Tracheal epithelial cell (primary cell): ENCODE measurements around the gene HOXA10. TPM values are rescaled to one million over a fixed set of nuclear protein-coding genes. Genes with fewer than 3 reads are reported as not detected.

Experiments
- total RNA-seq: library from RNA; depleted of rRNA; stranded (reverse); fragments of >200 nt; gene quantifications from 2 replicates; pipeline ENCODE4 v1.2.1, GENCODE V29; 2014

The HOXA10 gene
- total RNA-seq = under 0.01 and 2.2 TPM in 2 replicates

GRCh38 chr7:27173956-27174873, at the start of gene HOXA10:
Gene HOXA10 (minus strand): TSS chr7:27174320. CDS start chr7:27174306, 14 bp downstream.

GRCh38 chr7:27199849-27200760, 26.0 kb upstream of the HOXA10 start, which contains the start of gene HOXA13:
Gene HOXA13 (minus strand): TSS chr7:27200091. CDS start chr7:27200077, 14 bp downstream.

GRCh38 chr7:27185013-27185853, 11.1 kb upstream of the HOXA10 start, which contains the start of gene HOXA11:
Gene HOXA11 (minus strand): TSS chr7:27185232. CDS start chr7:27185144, 88 bp downstream.

GRCh38 chr7:27165089-27165995, 8.8 kb downstream of the HOXA10 start, which contains the start of gene HOXA9:
Gene HOXA9 (minus strand): TSS chr7:27165537. CDS start chr7:27165457, 80 bp downstream.

GRCh38 chr7:27156508-27156898, 17.6 kb downstream of the HOXA10 start, which contains the start of gene HOXA7:
Gene HOXA7 (minus strand): TSS chr7:27156675. CDS start chr7:27156545, 130 bp downstream.

GRCh38 chr7:27151931-27152815, 21.9 kb downstream of the HOXA10 start, which contains the start of gene HOXA3:
Gene HOXA3 (minus strand): TSS chr7:27152583. CDS start chr7:27110640, 41,943 bp downstream.

GRCh38 chr7:27147199-27148030, 26.7 kb downstream of the HOXA10 start, which contains the start of gene HOXA6:
Gene HOXA6 (minus strand): TSS chr7:27147774. CDS start chr7:27147749, 25 bp downstream.

GRCh38 chr7:27143023-27143949, 30.8 kb downstream of the HOXA10 start, which contains the start of gene HOXA5:
Gene HOXA5 (minus strand): TSS chr7:27143681. CDS start chr7:27143607, 74 bp downstream.

GRCh38 chr7:27130540-27131389, 43.4 kb downstream of the HOXA10 start, which contains the start of gene HOXA4:
Gene HOXA4 (minus strand): TSS chr7:27130757. CDS start chr7:27130733, 24 bp downstream.

Other genes with a start within 250 kb of the HOXA10 start
- 0.48 and 0.64 TPM in 2 replicates for gene HOXA1, start 78.3 kb downstream of the HOXA10 start, total RNA-seq
- not detected in 2 replicates for gene HOXA2, start 71.6 kb downstream of the HOXA10 start, total RNA-seq
- gene HOXA4, start 43.6 kb downstream of the HOXA10 start, total RNA-seq = 0.21 and 0.24 TPM in 2 replicates
- gene HOXA5, start 30.6 kb downstream of the HOXA10 start, total RNA-seq = 0.43 and 1.9 TPM in 2 replicates
- gene HOXA6, start 26.5 kb downstream of the HOXA10 start, total RNA-seq = 0.72 TPM in 1 of 2 replicates, not detected in the other
- gene HOXA3, start 21.7 kb downstream of the HOXA10 start, total RNA-seq = 0.85 and 1.7 TPM in 2 replicates
- gene HOXA7, start 17.6 kb downstream of the HOXA10 start, total RNA-seq = 0.96 TPM in 1 of 2 replicates, not detected in the other
- 4.3 TPM in 1 of 2 replicates, not detected in the other for gene HOXA9, start 8.8 kb downstream of the HOXA10 start, total RNA-seq
- gene HOXA11, start 10.9 kb upstream of the HOXA10 start, total RNA-seq = 0.72 TPM in 1 of 2 replicates, not detected in the other
- gene HOXA13, start 25.8 kb upstream of the HOXA10 start, total RNA-seq = not detected in 2 replicates
- not detected in 2 replicates for gene EVX1, start 68.5 kb upstream of the HOXA10 start, total RNA-seq